ENCODE data around the gene UNC5B. TPM values are rescaled to one million over a fixed set of nuclear protein-coding genes. Genes with fewer than 3 reads are reported as not detected.

UNC5B gene
- total and polyA plus RNA-seq, 2 donors from 2014 or later, result 5.5 to 22.6 TPM

DNA sequence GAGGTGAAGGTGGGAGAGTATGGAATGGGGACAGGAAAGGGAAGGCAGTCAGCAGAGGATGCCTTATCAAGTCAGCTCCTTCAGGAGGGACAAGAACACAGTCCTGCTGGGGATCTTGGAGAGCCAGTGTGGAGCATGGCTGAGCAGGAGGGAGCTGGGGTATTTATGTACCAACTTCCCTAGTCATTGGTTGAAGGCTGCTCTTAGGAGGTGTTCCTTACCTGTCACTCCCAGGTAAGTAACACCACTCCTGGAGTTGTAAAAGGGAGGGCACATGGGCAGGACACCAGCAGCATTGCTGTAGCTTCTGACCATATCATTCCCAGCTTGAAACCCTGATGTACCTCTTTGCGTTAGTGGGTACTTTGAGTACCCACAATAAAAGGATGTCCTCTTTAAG is 136.5 kb downstream of the UNC5B start:
- DNase-seq (no peak), FAIRE-seq (no peak)
- no peak overlapping the region for H3K9ac ChIP-seq (ENCODE audit: low read length in 3 of 3)
- intact Hi-C loops (cut with DNase I), result no loop called here
- H3K27me3 ChIP-seq (ENCODE audit: control insufficient read depth, insufficient read depth, low read length), result no peaks in the 10 kb centered on the region
- H3K36me3 ChIP-seq (ENCODE audit: control insufficient read depth in 2 of 3, insufficient read depth in 3 of 3, low read length in 3 of 3), result no peaks in the 10 kb centered on the region
- TF ChIP-seq, protein P1, sequence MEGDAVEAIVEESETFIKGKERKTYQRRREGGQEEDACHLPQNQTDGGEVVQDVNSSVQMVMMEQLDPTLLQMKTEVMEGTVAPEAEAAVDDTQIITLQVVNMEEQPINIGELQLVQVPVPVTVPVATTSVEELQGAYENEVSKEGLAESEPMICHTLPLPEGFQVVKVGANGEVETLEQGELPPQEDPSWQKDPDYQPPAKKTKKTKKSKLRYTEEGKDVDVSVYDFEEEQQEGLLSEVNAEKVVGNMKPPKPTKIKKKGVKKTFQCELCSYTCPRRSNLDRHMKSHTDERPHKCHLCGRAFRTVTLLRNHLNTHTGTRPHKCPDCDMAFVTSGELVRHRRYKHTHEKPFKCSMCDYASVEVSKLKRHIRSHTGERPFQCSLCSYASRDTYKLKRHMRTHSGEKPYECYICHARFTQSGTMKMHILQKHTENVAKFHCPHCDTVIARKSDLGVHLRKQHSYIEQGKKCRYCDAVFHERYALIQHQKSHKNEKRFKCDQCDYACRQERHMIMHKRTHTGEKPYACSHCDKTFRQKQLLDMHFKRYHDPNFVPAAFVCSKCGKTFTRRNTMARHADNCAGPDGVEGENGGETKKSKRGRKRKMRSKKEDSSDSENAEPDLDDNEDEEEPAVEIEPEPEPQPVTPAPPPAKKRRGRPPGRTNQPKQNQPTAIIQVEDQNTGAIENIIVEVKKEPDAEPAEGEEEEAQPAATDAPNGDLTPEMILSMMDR (IDR thresholded peaks at IDR 0.05; ENCODE audit: borderline replicate concordance, extremely low read depth, insufficient read depth), result no peak
- H3K9me3 ChIP-seq (ENCODE audit: control insufficient read depth in 2 of 3, insufficient read depth in 1 of 3, low read length in 3 of 3), result no peaks in the 10 kb centered on the region
- no peaks in the 10 kb centered on the region for H3K4me1 ChIP-seq (ENCODE audit: control insufficient read depth in 2 of 3, insufficient read depth in 2 of 3, low read depth in 1 of 3, low read length in 3 of 3)
- H3K4me3 ChIP-seq (ENCODE audit: low read length in 3 of 3), result no peak overlapping the region
- H3K27ac ChIP-seq (ENCODE audit: low read depth in 2 of 2, low read length in 2 of 2), result no peak overlapping the region

DNA sequence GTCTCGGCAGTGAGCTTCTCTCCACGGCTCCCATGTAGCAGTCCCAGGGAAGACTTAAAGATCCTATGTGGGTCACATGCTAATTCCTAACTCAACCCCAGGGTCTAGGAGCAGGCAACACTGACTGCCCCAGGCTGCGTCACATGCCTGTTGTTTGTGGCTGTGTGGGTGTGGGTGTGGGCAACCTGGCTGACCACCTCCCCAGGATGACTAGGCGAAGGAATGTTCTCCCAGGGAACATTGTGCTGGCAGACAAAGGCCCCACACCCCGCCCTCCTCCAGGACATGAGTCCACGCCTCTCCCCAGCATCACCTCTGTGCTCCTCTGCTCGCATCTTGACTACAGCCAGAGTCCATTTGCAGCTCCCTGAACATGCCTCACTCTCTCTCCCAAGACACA is 137.0 kb downstream of the UNC5B start:
- Histone ChIP-seq H3K4me1 (ENCODE audit: control insufficient read depth in 2 of 3, insufficient read depth in 2 of 3, low read depth in 1 of 3, low read length in 3 of 3) (no peaks in the 10 kb centered on the region), H3K36me3 (ENCODE audit: control insufficient read depth in 2 of 3, insufficient read depth in 3 of 3, low read length in 3 of 3) (peaks cover 0 to 2% (median 0%) of the 10 kb centered on the region in 3 donors)
- FAIRE-seq, result no peak

DNA sequence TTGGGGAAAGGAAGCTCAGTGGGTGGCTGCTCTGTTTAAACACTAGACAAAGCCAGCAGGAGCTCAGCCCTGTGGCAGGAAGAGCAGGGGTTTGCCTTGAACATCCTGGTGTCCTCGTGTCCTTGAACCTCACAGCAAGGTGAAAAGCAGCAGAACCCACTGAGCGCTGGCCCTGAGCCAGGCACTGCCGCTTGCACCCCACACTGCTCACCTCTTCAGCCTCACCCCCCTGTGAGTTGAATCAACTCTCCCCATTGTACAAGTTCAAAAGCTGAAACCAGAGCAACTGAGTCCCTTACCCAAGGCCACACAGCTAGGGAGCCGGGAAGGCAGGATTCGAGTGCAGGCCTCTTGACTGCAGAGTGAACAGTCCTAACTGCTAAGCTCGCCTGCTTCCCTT is 138.7 kb downstream of the UNC5B start:
- TF ChIP-seq, protein P1 (IDR thresholded peaks at IDR 0.05; ENCODE audit: borderline replicate concordance, extremely low read depth, insufficient read depth), result no peak
- no peak for DNase-seq
- H3K36me3 ChIP-seq (ENCODE audit: control insufficient read depth in 2 of 3, insufficient read depth in 3 of 3, low read length in 3 of 3), result peaks cover 0 to 7% (median 2%) of the 10 kb centered on the region in 3 donors
- no peaks in the 10 kb centered on the region for H3K4me1 ChIP-seq (ENCODE audit: control insufficient read depth in 2 of 3, insufficient read depth in 2 of 3, low read depth in 1 of 3, low read length in 3 of 3)
- FAIRE-seq, result no peak
- no peak overlapping the region for H3K27ac ChIP-seq (ENCODE audit: low read depth in 2 of 2, low read length in 2 of 2)
- no peak overlapping the region for H3K4me3 ChIP-seq (ENCODE audit: low read length in 3 of 3)
- no peak overlapping the region for H3K9ac ChIP-seq (ENCODE audit: low read length in 3 of 3)
- intact Hi-C loops (cut with DNase I), result no loop called here
- H3K27me3 ChIP-seq (ENCODE audit: control insufficient read depth, insufficient read depth, low read length), result no peaks in the 10 kb centered on the region
- H3K9me3 ChIP-seq (ENCODE audit: control insufficient read depth in 2 of 3, insufficient read depth in 1 of 3, low read length in 3 of 3), result no peaks in the 10 kb centered on the region

More for the DNA sequence above, 137.0 kb downstream of the UNC5B start:
- Histone ChIP-seq H3K9me3 (ENCODE audit: control insufficient read depth in 2 of 3, insufficient read depth in 1 of 3, low read length in 3 of 3) (no peaks in the 10 kb centered on the region), H3K9ac (ENCODE audit: low read length in 3 of 3) (no peak overlapping the region), H3K4me3 (ENCODE audit: low read length in 3 of 3) (no peak overlapping the region), H3K27me3 (ENCODE audit: control insufficient read depth, insufficient read depth, low read length) (no peaks in the 10 kb centered on the region), H3K27ac (ENCODE audit: low read depth in 2 of 2, low read length in 2 of 2) (no peak overlapping the region)
- intact Hi-C loops (cut with DNase I), result no loop called here
- no peak for DNase-seq
- TF ChIP-seq, protein P1 (IDR thresholded peaks at IDR 0.05; ENCODE audit: borderline replicate concordance, extremely low read depth, insufficient read depth), result no peak

All from kidney (tissue), 14 donors.